HG03460 (cell line): Measurements from ENCODE around the gene GNB2.

Experiments
- ATAC-seq: cut with Tn5 transposase; IDR thresholded peaks from one replicate; pipeline ENCODE4 v1.9.1; 2021; ENCODE audit not compliant: unreplicated experiment

Gene GNB2

DNA sequence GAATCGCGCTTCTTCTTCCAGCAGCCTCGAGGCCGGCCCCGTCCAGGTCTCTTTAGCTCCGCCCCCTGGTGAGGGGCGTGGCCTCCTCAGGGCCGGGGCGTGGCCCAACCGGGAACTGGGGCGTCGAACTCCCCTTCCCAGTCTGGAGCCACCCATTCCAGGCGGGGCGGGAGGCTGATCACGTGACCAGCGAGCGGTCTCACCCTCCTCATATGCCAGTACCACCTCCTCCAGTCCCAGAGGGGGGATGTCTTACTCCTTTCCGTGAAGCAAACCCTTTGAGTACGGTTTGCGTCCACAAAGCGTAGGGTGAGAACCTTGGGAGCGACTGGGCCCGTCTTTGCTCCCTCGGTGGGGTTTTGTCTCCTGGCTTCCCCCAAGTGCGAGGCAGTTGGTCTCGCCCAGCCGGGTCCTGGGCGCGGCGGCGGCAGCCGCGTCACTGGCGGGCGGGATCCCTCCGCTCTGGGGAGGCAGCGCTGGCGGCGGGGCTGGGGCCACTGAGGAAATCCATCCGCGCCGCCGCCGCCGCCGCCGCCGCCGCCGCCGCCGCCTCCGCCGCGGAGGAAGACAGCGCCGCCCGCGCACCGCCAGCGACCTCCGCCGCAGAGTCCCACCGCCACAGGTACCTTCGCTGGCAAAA lies at the start of gene GNB2:
Gene GNB2, plus strand, starts transcription at position 439 of the 640 bp plus-strand sequence. CDS start 2,526 bp downstream, outside the sequence.
- peak; percentile 43 for ATAC-seq

DNA sequence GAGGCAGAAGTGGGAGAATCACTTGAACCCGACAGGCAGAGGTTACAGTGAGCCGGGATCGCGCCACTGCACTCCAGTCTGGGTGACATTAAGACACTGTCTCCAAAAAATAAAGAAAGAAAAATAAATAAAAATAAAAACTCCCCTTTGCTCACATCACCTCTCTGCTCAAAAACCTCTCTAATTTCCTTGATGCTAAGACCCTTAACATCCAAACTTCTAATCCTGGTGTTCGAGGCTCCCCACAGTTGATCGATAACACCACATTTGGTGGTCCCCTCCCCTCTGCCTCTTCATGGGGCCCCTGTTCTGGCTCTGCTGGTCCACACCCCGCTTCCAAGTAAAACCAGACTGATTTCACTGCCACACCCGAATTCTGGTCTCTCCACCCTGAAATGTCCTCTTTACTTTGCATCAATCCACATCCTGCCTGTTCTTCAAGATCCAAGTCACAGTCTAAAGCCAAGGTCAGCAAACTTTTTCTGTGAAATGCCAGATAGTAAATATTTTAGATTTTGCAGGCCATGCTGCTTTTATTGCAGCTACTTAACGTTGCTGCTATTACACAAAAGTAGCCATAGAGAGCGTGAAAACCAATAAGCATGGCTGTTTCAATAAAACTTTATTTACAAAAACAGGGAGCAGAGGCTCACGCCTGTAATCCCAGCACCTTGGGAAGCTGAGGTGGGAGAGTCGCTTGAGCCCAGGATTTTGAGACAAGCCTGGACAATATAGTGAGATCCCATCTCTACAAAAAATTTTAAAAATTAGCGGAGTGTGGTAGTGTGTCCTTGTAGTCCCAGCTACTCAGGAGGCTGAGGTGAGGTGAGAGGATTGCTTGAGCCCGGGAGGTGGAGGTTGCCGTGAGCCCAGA lies 49.4 kb upstream of the GNB2 start:
- no peak for ATAC-seq

DNA sequence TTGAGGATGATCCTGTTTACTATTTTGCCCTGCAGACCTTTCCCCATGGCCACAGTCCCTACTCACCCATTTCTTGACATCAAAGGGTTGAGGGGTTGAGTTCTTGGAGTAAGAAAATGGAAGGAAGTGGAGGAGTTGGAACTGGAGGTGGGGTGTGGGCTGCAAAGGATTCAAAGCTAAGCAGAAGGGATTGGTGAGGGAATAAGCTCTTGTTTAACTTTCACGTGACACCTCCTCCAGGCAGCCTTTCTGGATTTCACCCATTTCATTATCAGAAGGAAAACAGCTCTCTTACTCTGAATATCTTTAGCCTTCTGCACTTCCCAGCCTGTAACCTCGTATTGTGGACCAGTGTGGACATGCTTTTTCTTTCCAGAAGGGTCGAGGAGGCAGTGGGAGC lies 47.5 kb upstream of the GNB2 start:
- ATAC-seq: no peak

DNA sequence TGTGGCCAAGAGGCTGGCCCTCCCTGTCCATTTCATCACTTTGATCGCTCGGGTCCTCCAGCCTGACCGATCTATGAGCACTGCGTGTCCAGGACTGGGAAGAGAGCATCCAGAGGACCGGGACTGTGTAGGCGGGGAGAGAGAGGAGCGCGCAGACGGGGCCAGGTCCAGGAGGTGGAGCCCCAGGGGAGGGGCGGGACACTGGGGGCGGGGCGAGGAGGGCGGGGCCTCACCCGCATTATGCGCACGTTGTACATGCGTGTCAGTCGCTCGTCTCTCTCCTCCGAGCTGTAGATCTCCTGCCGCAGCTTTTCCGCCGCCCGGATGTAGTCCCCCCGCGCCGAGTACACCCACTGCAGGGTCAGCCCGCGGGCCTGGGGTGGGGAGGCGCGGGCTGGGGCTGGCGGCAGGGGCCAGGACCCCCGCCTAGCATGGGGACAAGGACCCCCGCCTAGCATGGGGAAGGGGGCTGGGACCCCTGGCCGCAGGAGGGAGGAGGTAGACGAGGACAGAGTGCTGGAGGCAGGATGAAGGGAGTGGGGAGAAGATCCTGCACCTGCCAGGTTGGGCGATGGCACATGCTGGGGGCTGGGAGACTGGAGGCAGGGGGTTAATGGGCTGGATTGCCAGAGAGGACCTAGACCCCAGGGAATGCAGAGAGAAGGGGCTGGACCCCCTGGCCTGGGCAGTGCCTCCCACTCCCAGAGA lies 46.9 kb upstream of the GNB2 start:
- peak; percentile 84 for ATAC-seq

DNA sequence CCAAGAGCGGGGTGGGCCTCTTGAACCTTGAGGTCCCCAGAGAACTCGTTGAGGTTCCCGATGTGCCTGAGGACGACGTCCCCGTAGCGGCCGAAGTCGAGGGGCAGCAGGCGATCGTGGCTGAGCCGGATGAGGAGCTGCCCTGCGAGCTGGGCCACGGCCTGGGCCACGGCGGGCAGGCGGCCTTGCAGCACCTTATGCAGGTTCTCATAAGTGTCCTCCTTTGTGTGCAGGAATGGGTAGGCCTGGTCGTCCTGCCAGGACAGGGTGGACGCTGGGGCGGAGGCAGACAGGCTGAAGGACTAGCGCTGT lies 46.3 kb upstream of the GNB2 start:
- ATAC-seq: no peak

DNA sequence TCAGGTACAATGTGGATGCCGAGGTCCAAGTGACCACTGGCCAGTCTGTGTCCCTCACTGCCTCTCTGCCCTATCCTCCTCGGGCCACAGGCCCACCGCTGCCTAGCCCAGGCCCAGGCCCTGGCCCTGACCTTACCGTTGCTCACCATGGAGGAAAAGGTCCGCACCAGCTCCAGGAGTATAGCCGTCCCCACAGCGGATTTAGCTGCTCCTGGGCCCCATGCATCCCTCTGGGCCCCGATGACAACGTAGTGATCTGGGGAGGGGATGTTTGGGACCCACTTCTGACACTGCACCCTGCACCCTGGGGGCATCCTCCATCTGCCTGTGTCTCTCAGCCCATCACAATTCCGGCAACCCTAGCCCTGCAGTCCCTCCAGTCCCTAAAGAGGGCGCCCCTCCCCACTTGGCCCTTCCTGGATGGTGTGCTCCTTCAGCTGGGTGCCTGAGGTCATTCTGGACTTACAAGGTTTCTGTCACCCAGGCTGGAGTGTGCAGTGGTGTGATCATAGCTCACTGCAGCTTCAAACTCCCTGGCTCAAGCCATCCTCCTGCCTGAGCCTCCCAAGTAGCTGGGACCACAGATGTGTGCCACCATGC lies 44.3 kb upstream of the GNB2 start:
- ATAC-seq: no peak

DNA sequence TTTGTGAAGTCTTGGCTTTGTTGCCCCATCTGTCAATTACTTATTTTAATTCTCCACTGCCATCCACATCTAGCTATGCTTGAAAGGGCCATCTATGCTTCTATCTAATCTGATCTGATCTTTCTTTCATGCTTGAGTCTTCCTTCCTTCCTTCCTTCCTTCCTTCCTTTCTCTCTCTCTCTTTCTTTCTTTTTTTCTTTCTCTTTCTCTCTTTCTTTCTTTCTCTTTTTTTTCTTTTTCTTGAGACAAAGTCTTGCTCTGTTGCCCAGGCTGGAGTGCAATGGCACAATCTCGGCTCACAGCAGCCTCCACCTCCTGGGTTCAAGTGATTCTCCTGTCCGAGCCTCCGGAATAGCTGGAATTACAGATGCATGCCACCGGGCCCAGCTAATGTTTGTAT lies 43.5 kb upstream of the GNB2 start:
- ATAC-seq: no peak

DNA sequence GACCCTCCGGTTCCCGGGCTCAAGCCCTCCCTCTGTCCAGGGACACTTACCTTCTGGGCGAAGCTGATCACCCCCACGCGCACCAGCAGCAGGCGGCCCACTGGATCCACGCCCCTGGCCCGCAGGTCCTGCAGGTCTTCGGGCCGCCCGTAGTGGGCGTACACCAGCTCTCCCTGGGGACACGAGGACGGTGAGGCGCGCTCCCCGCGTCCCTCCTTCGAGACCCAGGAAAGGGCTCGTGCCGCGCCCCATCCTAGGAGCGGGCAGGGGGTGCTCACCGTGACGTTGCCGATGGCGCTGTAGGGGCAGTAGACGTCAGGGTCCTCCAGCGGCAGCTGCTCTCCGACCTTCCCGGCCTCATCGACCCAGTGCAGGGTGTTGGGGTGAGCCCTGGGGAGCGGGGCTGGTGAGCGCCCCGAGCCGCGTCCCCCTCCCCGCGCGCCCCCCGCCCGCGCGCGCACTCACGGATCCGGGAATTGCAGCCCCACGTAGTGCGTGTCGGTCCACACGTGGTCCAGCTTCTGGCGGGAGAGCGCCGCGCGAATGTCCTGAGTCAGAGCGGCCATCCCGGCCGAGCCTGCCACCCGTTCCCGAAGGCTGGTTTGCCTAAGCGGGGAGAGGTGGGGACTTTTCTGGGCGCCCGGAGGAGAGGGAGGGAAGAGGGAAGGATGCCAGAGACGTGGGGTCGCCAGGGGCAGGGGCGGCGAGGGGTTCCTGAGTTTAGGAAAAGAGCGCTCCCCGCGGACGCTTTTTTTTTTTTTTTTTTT lies 40.4 kb upstream of the GNB2 start:
- peak; percentile 66 for ATAC-seq

DNA sequence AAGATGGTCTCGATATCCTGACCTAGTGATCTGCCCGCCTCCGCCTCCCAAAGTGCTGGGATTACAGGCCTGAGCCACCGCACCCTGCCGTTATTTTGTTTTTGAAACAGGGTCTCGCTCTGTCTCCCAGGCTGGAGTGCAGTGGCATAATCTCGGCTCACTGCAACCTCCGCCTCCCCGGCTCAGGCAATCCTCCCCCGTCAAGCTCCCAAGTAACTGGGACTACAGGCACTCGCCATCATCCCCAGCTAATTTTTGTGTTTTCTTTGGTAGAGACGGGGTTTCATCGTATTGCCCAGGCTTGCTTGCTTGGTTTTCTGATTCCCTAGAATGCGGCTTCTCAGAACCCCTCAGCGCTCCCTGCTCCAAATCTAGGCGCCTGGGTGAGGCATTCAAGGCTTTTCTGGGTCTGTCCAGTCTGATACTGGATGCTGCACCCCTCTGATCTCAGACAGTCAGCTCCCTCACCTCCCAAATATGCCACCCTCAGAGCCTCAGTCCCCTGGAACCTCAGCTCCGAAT lies 33.5 kb upstream of the GNB2 start:
- ATAC-seq: no peak

DNA sequence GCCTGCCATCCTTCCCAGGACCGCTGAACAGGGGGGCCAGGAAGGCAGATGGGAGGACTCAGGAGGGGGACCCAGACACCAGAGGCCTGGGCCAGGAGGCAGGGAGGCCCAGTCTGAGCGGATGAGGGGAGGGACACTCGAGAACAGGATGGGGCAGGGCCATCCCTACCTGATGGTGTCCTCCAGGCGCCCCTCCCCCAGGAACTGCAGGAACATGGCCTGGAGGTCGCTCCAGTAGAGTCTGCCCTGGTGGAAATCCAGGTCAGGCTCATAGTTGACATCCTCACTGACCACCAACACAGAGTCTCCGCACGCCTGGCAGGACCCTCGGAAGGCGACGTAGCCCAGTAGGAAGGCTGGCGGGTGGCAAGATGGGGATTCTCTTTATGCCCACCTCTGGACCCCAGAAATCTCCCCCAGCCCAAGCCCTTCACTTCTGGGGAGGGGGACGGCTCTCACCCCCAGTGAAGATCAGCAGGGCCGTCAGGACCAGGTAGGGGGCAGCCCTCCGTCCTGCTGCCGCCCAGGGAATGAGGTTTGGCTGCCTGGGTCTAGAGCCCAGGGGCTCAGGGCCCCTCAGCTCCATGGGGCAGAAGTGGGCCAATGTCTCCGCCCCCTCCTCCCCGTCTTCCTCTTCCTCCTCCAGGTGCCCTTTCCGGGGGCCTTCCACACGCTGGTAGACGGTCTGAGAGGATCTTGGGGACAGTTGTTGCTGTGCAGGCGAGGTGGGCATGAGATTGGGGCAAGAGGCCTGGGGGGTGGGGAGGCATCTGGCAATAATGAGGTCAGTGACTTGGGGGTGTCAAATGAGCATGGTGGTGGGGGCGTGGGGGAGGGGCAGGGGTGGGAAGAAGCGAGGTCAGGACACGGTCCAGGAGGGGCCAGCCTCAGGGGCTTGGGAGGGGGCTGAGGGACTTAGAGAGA lies 32.8 kb upstream of the GNB2 start:
- no peak for ATAC-seq

DNA sequence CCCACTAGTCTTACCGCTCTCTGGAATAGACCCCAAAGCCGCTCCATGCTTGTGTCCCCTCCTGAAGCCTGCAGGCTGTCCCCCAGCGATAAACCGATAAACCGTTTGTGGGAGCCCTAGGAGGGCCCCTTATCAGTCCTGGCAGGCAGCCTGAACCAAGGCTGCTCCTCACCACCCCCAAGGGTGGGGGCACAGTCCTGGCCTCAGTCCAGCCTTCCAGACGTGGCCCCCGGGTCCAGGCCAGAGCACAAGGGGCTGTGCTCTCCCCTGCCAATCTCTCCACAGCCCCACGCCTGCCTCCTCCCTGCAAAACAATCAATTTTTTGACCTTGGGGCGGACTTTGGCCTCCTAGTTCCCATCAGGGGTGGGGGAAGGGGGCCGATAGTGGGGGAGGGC lies 32.1 kb upstream of the GNB2 start, which contains the start of gene TFR2:
Gene TFR2, minus strand, starts transcription at position 90 of the 397 bp plus-strand sequence. Its CDS starts 43 bp downstream, at position 47.
- no peak for ATAC-seq

DNA sequence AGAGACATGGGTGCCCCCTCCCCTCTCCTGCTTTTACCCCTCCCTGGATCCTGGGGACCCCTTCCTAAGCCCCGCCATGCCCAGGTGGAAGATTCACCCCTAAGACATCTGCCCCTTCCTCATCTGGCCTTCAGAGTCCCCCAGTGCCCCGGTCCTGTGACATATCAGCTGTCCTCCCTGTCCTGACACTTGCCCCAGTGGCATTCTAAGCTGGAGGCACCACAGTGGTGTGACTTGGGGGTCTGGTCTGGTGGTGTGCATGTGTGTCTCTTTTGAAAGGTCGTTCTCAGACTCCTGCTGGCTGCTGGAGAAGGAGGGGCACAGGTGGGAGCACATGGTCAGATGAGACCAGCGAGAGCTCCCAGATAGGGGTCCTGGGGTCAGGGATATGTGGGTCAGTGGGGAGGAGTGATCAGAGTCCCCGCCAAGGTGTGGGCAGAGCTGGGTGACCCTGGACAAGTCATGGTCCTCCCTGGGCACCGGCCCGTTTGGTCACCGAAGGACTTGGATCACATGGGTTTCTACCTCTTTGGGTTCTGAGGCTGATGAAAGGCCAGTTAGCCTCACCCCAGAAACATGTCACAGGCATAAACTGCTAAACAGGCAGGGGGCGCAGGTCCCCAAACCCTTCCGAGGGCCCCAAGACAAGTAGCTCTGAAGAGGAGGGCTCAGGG lies 31.5 kb upstream of the GNB2 start:
- no peak for ATAC-seq

DNA sequence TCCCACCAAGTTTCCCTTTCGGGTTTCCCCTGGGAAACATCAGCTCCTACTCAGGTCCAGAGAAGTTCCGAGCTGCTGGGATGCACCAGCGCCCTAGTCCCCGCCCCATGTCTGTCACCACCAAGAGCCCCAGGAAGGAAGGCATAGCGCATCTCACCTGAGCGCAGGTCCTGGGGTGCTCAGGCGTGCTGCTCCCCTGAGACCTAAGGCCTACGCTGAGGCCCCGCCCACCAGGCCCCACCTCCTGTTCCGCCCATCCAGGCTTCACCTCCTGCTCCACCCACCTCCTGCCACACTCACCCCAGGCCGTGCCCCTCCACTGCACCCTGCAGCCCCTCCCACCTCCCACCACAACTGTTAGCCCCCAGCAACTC lies 31.0 kb upstream of the GNB2 start:
- no peak for ATAC-seq

DNA sequence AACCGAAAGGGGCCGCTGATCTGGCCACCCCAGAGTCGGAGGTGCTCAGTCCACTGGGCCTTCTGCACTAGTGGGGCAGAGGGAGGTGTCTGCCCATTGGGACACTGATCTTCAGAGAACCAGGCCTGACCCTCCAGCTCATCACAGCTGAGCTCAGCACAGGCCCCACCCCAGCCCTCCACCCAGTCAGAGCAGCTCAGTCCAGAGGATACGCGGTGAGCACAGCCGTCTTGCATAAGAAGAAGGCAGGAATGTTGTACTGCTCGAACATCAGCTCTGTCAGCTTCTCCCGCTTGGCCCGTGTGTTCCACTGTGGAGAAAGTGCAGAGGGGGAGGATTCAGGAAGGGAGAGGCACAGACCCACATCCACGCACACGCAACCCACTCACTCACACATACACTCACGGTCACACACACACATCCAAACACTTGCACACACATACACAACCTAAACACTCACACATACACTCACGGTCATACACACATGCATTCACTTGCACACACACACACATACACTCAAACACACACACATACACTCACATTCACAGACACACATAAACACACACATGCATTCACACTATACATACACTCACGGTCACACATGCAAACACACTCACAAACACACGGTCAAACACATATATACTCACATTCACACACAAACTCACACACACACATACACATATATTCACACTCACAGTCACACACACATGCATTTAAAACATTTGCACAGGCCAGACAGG lies 23.5 kb upstream of the GNB2 start:
- no peak for ATAC-seq

DNA sequence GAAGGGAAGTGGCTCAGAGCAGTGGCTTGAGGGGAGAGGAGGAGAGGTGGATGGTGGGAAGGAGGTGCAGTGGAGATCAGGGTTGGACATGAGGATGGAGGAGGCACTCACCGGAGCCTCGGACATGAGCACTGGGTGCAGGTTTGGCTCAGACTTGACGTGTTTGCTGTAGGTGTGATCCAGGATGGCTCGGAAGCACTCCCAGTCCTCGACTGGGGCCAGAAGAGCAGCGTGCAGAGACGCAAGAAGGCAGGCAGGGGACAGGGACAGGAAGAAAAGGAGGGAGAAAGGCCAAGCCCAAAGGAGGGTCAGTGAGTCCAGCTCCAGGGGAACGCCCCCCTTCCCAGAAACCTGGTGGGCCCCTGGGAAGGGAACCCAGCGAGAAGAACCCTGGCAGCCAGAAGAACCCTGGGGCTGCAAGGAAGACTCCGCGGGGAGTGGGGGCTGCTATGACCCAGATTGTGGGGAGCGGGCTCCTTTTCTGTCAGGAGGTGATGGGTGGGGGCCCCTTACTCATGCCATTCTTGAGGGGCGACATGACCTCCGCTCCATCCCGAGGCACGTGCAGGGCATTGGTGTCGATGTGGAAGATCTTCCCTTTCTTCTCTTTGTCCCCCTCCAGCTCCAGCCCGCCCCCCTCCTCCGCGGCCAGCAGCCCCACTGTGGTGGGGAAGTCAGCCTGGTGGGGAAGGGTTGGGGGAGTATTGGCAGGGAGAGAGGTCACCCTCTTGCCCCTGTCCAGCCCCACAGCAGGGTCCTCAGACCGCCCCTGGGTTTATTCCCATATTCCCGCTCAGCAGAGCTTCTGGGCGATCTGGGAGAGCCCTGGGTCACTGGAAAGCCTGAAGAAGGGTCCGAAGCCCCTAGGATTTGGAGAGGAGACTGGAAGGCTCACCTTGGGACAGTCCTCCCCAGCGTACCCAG lies 18.4 kb upstream of the GNB2 start:
- ATAC-seq: no peak

DNA sequence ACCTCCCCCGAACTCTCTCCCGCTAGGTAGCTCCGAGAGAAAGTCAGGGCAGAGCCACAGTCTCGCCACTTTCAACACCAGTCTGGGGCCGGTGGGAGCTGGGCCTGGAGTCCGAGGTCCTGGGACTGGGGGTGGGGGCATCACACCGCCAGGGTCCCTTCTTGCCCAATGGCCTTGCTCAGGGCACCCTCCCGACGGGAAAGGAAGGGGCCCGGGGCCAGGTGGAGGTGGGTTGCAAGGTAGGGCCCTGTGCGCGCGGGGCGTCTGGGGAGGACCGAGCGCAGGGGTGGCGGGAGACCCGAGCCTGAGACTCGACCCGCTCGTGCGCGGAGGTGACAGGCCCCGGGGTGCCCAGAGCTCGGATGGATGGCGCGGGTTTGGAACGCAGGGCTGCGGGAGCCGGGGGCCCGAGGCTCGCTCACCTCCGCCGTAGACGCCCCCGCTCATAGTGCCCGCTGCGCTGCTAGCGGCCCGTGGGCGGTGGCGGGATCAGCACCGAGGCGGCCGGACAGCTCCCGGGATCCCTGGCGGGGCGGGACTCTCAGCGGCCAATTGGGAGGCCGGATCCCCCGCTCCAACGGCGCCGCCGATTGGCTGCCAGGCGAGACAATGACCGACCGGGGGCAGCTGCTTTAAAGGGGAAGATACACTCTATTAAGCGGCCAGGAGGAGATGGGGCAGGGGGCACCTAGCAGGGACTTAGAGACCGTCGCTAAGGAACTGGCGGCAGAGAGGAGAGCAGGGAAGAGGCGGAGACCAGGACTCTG lies 17.4 kb upstream of the GNB2 start, which contains the start of gene ACTL6B:
Gene ACTL6B, minus strand, starts transcription at position 541 of the 767 bp plus-strand sequence. Its CDS starts 94 bp downstream, at position 447.
- no peak for ATAC-seq
